Lower leg skin (tissue), 3 donors: ENCODE data around the gene SYT8.

ENCODE experiments used
- CTCF ChIP-seq, 3 donors: fragments of 450-650 bp; IDR thresholded peaks; one replicate each; pipeline ENCODE4 v1.5.1; 2016; ENCODE audit warnings: antibody characterized with exemption in 3 of 3, mild to moderate bottlenecking in 3 of 3, moderate library complexity in 2 of 3
- POLR2A ChIP-seq, 2 donors: fragments of 450-650 bp; IDR thresholded peaks; one replicate each; pipeline ENCODE4 v1.6.1; 2016 to 2017; ENCODE audit warnings: antibody characterized with exemption in 2 of 2, mild to moderate bottlenecking in 1 of 2, moderate library complexity in 1 of 2

DNA sequence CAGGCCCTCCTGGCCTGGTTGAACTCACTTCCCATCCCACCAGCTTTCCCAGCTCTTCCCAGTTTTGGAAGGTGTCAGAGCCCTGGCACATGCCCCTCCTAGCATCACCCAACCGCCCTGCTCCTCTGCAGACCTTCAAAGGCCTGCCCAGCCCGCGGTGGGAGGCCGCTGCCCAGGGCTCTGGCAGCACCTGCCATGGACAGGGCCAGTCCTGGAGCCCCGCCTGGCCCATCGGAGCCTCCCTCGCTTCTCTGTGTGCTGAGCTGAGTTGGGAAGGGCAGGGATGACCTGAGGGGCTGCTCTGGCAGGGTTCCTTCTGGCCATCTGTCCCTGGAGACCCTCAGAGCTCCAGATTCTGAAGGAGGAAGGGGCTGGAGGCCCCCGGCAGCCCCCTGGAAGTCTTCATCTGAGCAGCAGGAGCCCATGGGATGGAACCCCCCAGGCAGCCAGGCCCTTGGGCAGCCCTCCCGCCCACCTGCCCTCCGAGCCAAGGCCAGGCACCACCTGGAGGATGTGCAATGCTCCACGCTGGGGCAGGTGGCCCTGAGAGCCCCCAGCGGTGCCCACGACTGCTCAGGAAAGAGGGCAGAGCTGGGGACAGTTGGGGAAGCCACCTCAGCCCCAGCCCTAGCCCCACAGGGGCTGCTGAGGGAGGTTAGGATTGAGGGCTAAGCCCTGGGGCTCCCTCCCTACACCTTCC lies 21.7 kb downstream of the SYT8 start:
- no peak for TF ChIP-seq CTCF (IDR thresholded peaks at IDR 0.05)
- TF ChIP-seq POLR2A (IDR thresholded peaks at IDR 0.05): no peak
